Natural killer cell (primary cell): Measurements from ENCODE around the gene WSCD2. TPM values are rescaled to one million over a fixed set of nuclear protein-coding genes. Genes with fewer than 3 reads are reported as not detected.
A peak's percentile ranks its signal among the peaks of the same experiment; 100 is the strongest.

ENCODE experiments used
- ATAC-seq, 3 donors: fragments of 150-1000 bp in 2 of 3; fragments of 200-7000 bp in 1 of 3; cut with Tn5 transposase; 1 replicate in 1 of 3; 2 replicates in 2 of 3; pipeline ENCODE4 v1.10.0; 2021; ENCODE audit warnings: mild to moderate bottlenecking in 2 of 3, moderate library complexity in 2 of 3
- DNase-seq, 2 donors: peaks; one replicate each; pipeline versions ENCODE4 v3.0.0 to v3.0.0-alpha.2; 2013 to 2021; ENCODE audit warnings: mixed read lengths in 1 of 2
- H3K27ac ChIP-seq: one replicate; pipeline ENCODE4 v1.5.1; 2013; ENCODE audit warnings: mild to moderate bottlenecking, low read length
- H3K27me3 ChIP-seq: one replicate; pipeline ENCODE4 v1.6.1; 2013; ENCODE audit warnings: low read length; ENCODE audit not compliant: control insufficient read depth, insufficient read depth
- H3K36me3 ChIP-seq: one replicate; pipeline ENCODE4 v1.6.1; 2013; ENCODE audit warnings: low read length; ENCODE audit not compliant: control insufficient read depth, insufficient read depth
- H3K4me1 ChIP-seq: one replicate; pipeline ENCODE4 v1.6.1; 2013; ENCODE audit warnings: low read length; ENCODE audit not compliant: control insufficient read depth, insufficient read depth
- H3K4me3 ChIP-seq: one replicate; pipeline ENCODE4 v1.5.1; 2013; ENCODE audit warnings: low read length
- H3K9me3 ChIP-seq: one replicate; pipeline ENCODE4 v1.6.1; 2013; ENCODE audit warnings: low read length; ENCODE audit not compliant: control insufficient read depth, insufficient read depth
- H3K27ac Mint-ChIP-seq, 2 donors: one replicate each; pipeline ENCODE4 v1.8.0; 2022; ENCODE audit warnings: mild to moderate bottlenecking in 2 of 2, mixed read lengths in 2 of 2, moderate library complexity in 1 of 2
- H3K27me3 Mint-ChIP-seq, 2 donors: one replicate each; pipeline ENCODE4 v1.8.0; 2022; ENCODE audit warnings: low read depth in 2 of 2, mixed read lengths in 2 of 2
- H3K36me3 Mint-ChIP-seq: one replicate; pipeline ENCODE4 v1.8.0; 2022; ENCODE audit warnings: mixed read lengths
- H3K4me1 Mint-ChIP-seq, 2 donors: one replicate each; pipeline ENCODE4 v1.8.0; 2022; ENCODE audit warnings: mixed read lengths in 2 of 2
- H3K4me3 Mint-ChIP-seq: one replicate; pipeline ENCODE4 v1.8.0; 2022; ENCODE audit warnings: mild to moderate bottlenecking, moderate library complexity, mixed read lengths
- H3K9me3 Mint-ChIP-seq, 2 donors: one replicate each; pipeline ENCODE4 v1.8.0; 2022; ENCODE audit warnings: mixed read lengths in 2 of 2
- WGBS: methylation state at CpG from one replicate; pipeline ENCODE4 v1.1.7; 2013; ENCODE audit warnings: missing lambda C conversion rate; ENCODE audit not compliant: insufficient coverage; 5-methylcytosine and 5-hydroxymethylcytosine counted together
- intact Hi-C: fragments of 100-400 bp; cut with micrococcal nuclease; formaldehyde crosslinking; loops from one replicate; pipeline ENCODE4 v1.14.2; 2022
- total RNA-seq, 4 donors: library from RNA; stranded (reverse); fragments of 120-200 nt in 1 of 4; gene quantifications; one replicate each; pipeline versions ENCODE4 v1.2.3 to v1.2.4, GENCODE V29; 2013 to 2022
- TF ChIP-seq, protein P1 (sequence below): fragments of 200-600 bp; IDR thresholded peaks from one replicate; pipeline ENCODE4 v1.8.0; 2022; ENCODE audit warnings: antibody characterized with exemption

WSCD2 gene
- total RNA-seq, 3 donors from 2014 or later (not counting 1 experiment from before 2014, with no cell fraction given): 0.32 to 0.78 TPM; not detected in 1

DNA sequence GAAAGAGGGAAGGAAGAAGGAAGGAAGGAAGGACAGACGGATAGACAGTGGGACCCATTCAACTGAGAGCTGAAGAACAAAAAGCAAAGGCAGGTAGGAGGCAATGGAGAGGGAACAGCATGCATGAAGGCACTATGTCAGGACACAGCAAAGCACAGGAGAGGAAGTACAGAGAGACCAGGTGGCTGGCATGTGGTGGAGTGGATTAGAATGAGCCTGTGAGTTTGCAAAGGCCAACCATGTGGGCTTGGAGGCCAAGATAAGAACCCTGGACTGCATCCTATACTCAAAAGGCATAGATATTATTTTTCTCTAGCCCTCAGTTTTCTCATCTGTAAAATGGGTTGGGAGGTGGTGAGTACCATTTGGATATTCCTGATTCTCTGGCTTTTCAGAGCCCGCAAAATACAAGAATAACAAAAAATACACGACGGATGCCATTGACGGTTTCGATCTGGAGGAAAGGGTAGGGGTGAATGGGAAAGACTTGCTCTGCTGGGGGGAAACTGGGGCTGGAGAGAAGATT lies 102.9 kb downstream of the WSCD2 start:
- no peak overlapping the region for H3K4me3 ChIP-seq
- H3K4me1 ChIP-seq: no peaks in the 10 kb centered on the region
- Mint-ChIP-seq H3K36me3 (no peaks in the 10 kb centered on the region), H3K27me3 (peaks cover 9 to 10% of the 10 kb centered on the region in 2 donors), H3K27ac (no peak overlapping the region), H3K4me1 (peaks cover 4 to 5% of the 10 kb centered on the region in 2 donors), H3K9me3 (no peaks in the 10 kb centered on the region), H3K4me3 (no peak overlapping the region)
- intact Hi-C loops: no loop called here
- no peaks in the 10 kb centered on the region for H3K9me3 ChIP-seq
- H3K27me3 ChIP-seq: no peaks in the 10 kb centered on the region
- no peak overlapping the region for H3K27ac ChIP-seq
- DNase-seq (no peak), ATAC-seq (no peak)
- 91% methylated on average over 6 of the region's 6 CpGs for WGBS
- TF ChIP-seq, protein P1, sequence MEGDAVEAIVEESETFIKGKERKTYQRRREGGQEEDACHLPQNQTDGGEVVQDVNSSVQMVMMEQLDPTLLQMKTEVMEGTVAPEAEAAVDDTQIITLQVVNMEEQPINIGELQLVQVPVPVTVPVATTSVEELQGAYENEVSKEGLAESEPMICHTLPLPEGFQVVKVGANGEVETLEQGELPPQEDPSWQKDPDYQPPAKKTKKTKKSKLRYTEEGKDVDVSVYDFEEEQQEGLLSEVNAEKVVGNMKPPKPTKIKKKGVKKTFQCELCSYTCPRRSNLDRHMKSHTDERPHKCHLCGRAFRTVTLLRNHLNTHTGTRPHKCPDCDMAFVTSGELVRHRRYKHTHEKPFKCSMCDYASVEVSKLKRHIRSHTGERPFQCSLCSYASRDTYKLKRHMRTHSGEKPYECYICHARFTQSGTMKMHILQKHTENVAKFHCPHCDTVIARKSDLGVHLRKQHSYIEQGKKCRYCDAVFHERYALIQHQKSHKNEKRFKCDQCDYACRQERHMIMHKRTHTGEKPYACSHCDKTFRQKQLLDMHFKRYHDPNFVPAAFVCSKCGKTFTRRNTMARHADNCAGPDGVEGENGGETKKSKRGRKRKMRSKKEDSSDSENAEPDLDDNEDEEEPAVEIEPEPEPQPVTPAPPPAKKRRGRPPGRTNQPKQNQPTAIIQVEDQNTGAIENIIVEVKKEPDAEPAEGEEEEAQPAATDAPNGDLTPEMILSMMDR: no peak
- no peaks in the 10 kb centered on the region for H3K36me3 ChIP-seq

- no peak overlapping the region for H3K4me3 ChIP-seq
- no peak overlapping the region for H3K4me3 Mint-ChIP-seq
- H3K4me1 ChIP-seq: no peaks in the 10 kb centered on the region
- no peaks in the 10 kb centered on the region for H3K36me3 ChIP-seq
- no peak overlapping the region for H3K27ac Mint-ChIP-seq
- no peak overlapping the region for H3K27ac ChIP-seq
- TF ChIP-seq, protein P1: no peak
- peaks cover 4 to 5% of the 10 kb centered on the region in 2 donors for H3K4me1 Mint-ChIP-seq
- H3K27me3 Mint-ChIP-seq: peaks cover 9 to 10% of the 10 kb centered on the region in 2 donors
- intact Hi-C loops: no loop called here
- ATAC-seq (no peak), DNase-seq (no peak)
- WGBS: 76% methylated on average over 5 of the region's 6 CpGs
- no peaks in the 10 kb centered on the region for H3K36me3 Mint-ChIP-seq
- no peaks in the 10 kb centered on the region for H3K9me3 ChIP-seq
- no peaks in the 10 kb centered on the region for H3K27me3 ChIP-seq
- H3K9me3 Mint-ChIP-seq: no peaks in the 10 kb centered on the region
Observed at GRCh38 chr12:108232565-108232964, 103.5 kb downstream of the WSCD2 start.

DNA sequence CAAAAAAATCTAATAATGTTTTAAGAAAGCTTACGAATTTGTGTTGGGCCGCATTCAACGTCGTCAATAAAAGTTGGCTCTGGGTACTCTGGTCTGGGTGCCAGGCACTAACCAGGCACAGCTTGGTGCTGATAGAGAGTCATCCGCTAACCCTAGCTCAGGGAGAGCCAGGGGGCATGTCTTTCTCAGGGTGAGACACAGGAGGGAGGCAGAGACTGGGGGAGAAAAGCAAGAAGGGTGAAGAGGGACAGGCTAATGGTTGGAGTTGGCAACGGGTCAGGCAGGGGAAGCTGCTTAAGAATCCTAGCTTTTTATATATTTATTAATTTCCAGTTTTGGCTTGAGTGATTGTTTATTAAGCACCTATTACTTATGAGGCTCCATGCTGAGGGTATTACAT lies 105.1 kb downstream of the WSCD2 start:
- Histone ChIP-seq H3K4me3 (no peak overlapping the region), H3K27me3 (no peaks in the 10 kb centered on the region), H3K27ac (no peak overlapping the region), H3K36me3 (no peaks in the 10 kb centered on the region), H3K9me3 (no peaks in the 10 kb centered on the region), H3K4me1 (peaks cover 1% of the 10 kb centered on the region)
- intact Hi-C loops: loop anchor here (1.0 kb wide), 3 partner anchors 223 to 278 kb away; no protein-coding TSS in a partner anchor
- 76% methylated on average over 6 of the region's 6 CpGs for WGBS
- TF ChIP-seq, protein P1: peak; percentile 56
- DNase-seq: peak; percentile 20 to 22
- peaks cover 10% of the 10 kb centered on the region in 2 donors for H3K27me3 Mint-ChIP-seq
- no peak overlapping the region for H3K4me3 Mint-ChIP-seq
- H3K27ac Mint-ChIP-seq: no peak overlapping the region
- peaks cover 0 to under 1% of the 10 kb centered on the region in 2 donors for H3K9me3 Mint-ChIP-seq
- H3K36me3 Mint-ChIP-seq: no peaks in the 10 kb centered on the region
- peaks cover 7 to 11% of the 10 kb centered on the region in 2 donors for H3K4me1 Mint-ChIP-seq
- ATAC-seq: peak; percentile 66 to 94 (median 88)
